ENCODE measurements around the gene LACTB.

The LACTB gene

DNA sequence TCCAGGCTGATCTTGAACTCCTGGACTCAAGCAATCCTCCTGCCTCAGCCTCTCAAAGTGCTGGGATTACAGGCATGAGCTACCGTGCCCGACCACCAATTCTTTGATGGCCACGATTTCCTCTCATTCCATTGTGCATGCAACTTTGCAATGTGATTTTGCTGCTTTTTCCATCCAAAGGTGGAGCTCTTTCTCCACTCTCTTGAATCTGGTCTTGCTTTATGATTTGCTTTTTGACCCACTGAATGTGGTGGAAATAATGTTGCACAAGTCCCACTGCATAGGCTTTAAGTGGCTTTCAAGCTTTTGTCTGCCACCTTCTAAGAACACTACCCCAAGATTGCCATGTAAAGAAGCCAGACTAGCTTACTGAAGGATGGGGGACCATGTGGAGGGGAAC lies 25.0 kb downstream of the LACTB start:
- no peak overlapping the region for H3K9ac ChIP-seq (ENCODE audit: insufficient read length)
- 0 out of 2 replicates have a peak, but pooled peaks cover 2% of the 10 kb centered on the region for H3K36me3 ChIP-seq (ENCODE audit: insufficient read depth, low read length)
- H3K4me3 ChIP-seq: no peak overlapping the region
- H3K9me3 ChIP-seq (ENCODE audit: low read depth, low read length): no peaks in the 10 kb centered on the region
- H3K27ac ChIP-seq: no peak overlapping the region
- TF ChIP-seq FOXP2 (optimal IDR thresholded peaks at IDR 0.05; ENCODE audit: control extremely low read depth, extremely low read length, insufficient read depth) (no peak), EZH2 (IDR thresholded peaks at IDR 0.05) (no peak), POLR2AphosphoS5 (IDR thresholded peaks at IDR 0.05; ENCODE audit: borderline replicate concordance, low read depth, low read length) (no peak)
- DNase-seq (ENCODE audit: low read depth, low spot score): no peak

DNA sequence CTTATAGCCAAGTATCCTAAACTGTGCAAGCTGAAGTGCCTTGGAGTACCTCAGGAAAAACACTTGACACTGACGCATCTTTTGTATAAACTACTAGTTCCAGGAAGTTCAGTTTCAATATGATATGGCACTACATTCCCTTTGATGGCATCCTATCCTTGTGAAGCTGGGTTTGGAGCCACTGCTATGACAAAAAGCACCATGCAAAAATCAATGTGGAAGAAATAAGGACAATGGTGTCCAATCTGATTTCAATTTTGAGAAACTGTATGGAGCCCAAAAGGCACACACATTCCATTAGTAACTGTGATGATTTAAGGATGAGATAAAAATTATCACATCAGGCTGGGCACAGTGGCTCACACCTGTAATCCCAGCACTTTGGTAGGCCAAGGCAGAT lies 30.0 kb downstream of the LACTB start:
- no peak overlapping the region for H3K9ac ChIP-seq (ENCODE audit: insufficient read length)
- TF ChIP-seq POLR2AphosphoS5 (IDR thresholded peaks at IDR 0.05; ENCODE audit: borderline replicate concordance, low read depth, low read length) (no peak), FOXP2 (optimal IDR thresholded peaks at IDR 0.05; ENCODE audit: control extremely low read depth, extremely low read length, insufficient read depth) (no peak), EZH2 (IDR thresholded peaks at IDR 0.05) (no peak)
- peaks cover 10% of the 10 kb centered on the region for H3K36me3 ChIP-seq (ENCODE audit: insufficient read depth, low read length)
- no peak overlapping the region for H3K4me3 ChIP-seq
- H3K27ac ChIP-seq: no peak overlapping the region
- DNase-seq (ENCODE audit: low read depth, low spot score): no peak
- H3K9me3 ChIP-seq (ENCODE audit: low read depth, low read length): no peaks in the 10 kb centered on the region

DNA sequence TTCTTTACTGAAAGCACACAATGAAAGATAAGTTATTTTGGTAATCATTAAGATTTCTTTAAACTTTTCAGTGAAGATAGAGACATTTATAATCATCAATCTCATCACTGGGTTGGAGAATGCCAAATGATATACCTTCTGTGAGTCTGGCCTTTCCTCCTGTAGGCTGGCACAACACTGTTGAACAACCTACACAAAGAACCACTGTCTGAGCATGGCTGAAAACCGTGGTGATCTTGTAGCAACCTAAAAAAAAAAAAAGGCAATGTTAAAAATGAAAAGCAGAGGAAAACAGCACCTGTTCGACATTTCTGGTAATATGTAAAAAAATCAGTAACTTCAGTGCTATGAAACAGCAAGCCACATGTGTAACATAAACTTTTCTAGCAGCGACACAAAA lies 33.8 kb downstream of the LACTB start:
- Histone ChIP-seq H3K4me3 (peak overlapping the region; percentile 90), H3K9me3 (ENCODE audit: low read depth, low read length) (no peaks in the 10 kb centered on the region), H3K9ac (ENCODE audit: insufficient read length) (peak overlapping the region; percentile 30), H3K36me3 (ENCODE audit: insufficient read depth, low read length) (peaks cover 8% of the 10 kb centered on the region), H3K27ac (no peak overlapping the region)
- no peak for DNase-seq (ENCODE audit: low read depth, low spot score)
- TF ChIP-seq FOXP2 (optimal IDR thresholded peaks at IDR 0.05; ENCODE audit: control extremely low read depth, extremely low read length, insufficient read depth) (no peak), POLR2AphosphoS5 (IDR thresholded peaks at IDR 0.05; ENCODE audit: borderline replicate concordance, low read depth, low read length) (no peak), EZH2 (IDR thresholded peaks at IDR 0.05) (no peak)

DNA sequence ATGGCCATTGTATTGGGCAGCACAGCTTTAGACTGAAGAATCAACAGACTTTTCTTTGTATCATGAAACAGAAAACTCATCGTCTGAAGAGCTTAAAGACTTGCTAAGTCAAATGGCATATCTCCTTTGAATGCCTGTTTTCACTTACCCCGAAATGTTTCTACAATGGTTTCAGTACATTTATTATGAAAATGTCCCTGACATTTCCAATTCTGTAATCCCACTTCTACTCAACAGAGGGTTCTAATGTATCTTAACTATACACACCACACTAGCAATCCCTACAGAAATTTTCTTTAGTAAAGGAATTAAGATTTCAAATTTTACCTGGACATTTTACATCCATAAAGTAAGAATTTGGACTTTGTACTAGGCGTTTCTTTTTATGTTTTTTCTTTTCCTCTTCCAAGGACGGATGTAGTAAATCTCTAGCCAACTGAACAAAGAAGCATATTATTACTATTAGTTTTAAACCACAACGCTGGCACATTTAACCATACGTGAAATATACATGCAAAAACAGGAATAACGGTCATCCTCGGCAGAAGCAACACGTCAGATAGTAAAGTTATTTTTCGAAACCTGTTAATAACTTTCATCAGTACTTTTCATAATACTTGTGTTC lies 34.5 kb downstream of the LACTB start:
- H3K4me3 ChIP-seq: peak overlapping the region; percentile 90
- no peak for TF ChIP-seq EZH2 (IDR thresholded peaks at IDR 0.05)
- no peak for TF ChIP-seq FOXP2 (optimal IDR thresholded peaks at IDR 0.05; ENCODE audit: control extremely low read depth, extremely low read length, insufficient read depth)
- TF ChIP-seq POLR2AphosphoS5 (IDR thresholded peaks at IDR 0.05; ENCODE audit: borderline replicate concordance, low read depth, low read length): no peak
- H3K9me3 ChIP-seq (ENCODE audit: low read depth, low read length): no peaks in the 10 kb centered on the region
- peak overlapping the region; percentile 89; the same call in 1 of the 2 replicates for H3K27ac ChIP-seq
- peaks cover 8% of the 10 kb centered on the region for H3K36me3 ChIP-seq (ENCODE audit: insufficient read depth, low read length)
- H3K9ac ChIP-seq (ENCODE audit: insufficient read length): peak overlapping the region; percentile 80
- no peak for DNase-seq (ENCODE audit: low read depth, low spot score)

DNA sequence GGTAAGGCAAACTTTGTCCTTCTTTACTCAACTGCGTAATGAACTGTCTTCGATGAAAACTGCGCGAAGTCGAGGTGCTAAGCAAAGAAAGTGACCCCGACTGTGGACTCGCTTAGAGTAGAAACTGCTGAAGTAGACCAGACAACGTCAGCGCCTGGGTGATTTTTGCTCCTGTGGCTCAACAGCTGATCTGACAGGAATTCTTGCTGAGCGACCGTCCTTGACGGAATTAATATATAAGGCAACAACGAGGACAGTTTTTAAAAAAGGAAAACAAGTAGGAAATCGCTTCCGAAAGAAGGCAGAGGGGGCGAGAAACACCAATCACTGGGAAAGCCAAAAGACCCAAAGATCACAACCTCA lies 35.1 kb downstream of the LACTB start:
- H3K27ac ChIP-seq: peak overlapping the region; percentile 89; the same call in 1 of the 2 replicates
- no peak for DNase-seq (ENCODE audit: low read depth, low spot score)
- peaks cover 8% of the 10 kb centered on the region for H3K36me3 ChIP-seq (ENCODE audit: insufficient read depth, low read length)
- no peaks in the 10 kb centered on the region for H3K9me3 ChIP-seq (ENCODE audit: low read depth, low read length)
- peak overlapping the region; percentile 80 for H3K9ac ChIP-seq (ENCODE audit: insufficient read length)
- no peak for TF ChIP-seq POLR2AphosphoS5 (IDR thresholded peaks at IDR 0.05; ENCODE audit: borderline replicate concordance, low read depth, low read length)
- TF ChIP-seq EZH2 (IDR thresholded peaks at IDR 0.05): no peak
- TF ChIP-seq FOXP2 (optimal IDR thresholded peaks at IDR 0.05; ENCODE audit: control extremely low read depth, extremely low read length, insufficient read depth): no peak
- H3K4me3 ChIP-seq: peak overlapping the region; percentile 90

DNA sequence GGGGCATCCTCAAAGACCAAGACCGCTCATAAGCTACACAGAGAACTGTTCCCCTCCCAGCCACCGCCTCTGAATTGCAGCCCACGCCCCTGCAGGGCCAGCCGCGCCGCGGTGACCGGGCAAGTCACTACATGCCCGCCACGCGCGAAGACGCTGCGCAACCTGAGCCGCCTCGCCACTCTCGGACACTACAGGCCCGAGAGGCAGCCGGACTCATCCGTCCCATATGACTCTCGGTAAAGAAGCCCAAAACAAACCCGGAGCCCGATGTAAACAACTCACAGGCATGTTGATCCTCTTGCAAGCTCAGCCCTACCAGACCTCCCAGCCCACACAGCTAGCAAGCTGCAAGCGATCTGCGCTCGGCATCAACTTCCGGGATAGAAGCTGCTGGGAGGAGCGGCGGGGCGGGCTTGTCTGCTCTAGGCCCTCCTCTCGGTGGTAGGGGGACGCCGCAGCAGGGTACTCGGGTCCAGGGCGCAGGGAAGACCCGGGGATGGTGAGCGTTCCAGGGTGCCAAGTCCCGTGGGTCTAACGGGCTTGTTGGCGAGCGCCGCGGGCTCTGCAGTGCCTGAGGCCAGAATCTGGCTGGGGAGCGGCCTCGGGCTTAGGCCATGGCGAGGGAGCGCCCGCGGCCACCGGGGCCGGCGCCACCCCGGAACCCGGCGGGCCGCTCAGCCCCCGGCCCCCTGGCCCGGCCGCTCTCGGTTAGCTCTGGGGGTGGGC lies 35.6 kb downstream of the LACTB start, which contains the start of gene RPS27L:
TSS of gene RPS27L (minus strand) at position 360 of the 726 bp plus-strand sequence. CDS start at position 288, 72 bp downstream.
- peak within 1 kb of the TSS; percentile 90 for H3K4me3 ChIP-seq
- TF ChIP-seq POLR2AphosphoS5 (IDR thresholded peaks at IDR 0.05; ENCODE audit: borderline replicate concordance, low read depth, low read length) (peak; percentile 95), FOXP2 (optimal IDR thresholded peaks at IDR 0.05; ENCODE audit: control extremely low read depth, extremely low read length, insufficient read depth) (no peak), EZH2 (IDR thresholded peaks at IDR 0.05) (no peak)
- peak within 1 kb of the TSS; percentile 89 for H3K27ac ChIP-seq
- H3K9ac ChIP-seq (ENCODE audit: insufficient read length): peak within 1 kb of the TSS; percentile 80
- H3K9me3 ChIP-seq (ENCODE audit: low read depth, low read length): no peaks in the 10 kb centered on the region
- H3K36me3 ChIP-seq (ENCODE audit: insufficient read depth, low read length): peaks cover 8% of the 10 kb centered on the region
- peak; percentile 66 for DNase-seq (ENCODE audit: low read depth, low spot score)

DNA sequence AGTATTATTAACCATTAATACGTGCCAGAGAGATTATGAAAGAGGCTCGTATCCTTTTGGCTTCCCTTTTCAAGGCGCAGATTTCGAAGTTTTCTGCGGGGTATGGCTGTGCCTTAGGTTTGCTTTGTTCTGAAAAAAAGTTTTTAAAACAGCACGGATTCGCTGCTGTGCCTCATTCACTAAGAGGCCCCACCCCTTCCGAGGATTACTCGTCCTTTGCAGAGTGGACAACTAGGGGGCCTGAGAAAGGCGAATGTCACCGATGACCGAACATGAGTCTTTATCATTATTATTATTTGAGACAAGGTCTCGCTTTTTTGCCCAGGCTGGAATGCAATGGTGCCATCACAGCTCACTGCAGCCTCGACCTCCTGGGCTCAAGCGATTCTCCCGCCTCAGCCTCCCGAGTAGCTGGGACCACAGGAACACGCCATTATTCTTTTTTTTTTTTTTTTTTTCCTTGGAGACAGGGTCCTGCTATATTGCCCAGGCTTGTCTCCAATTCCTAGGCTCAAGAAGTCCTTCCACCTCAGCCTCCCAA lies 36.3 kb downstream of the LACTB start:
- TF ChIP-seq EZH2 (IDR thresholded peaks at IDR 0.05) (no peak), POLR2AphosphoS5 (IDR thresholded peaks at IDR 0.05; ENCODE audit: borderline replicate concordance, low read depth, low read length) (no peak), FOXP2 (optimal IDR thresholded peaks at IDR 0.05; ENCODE audit: control extremely low read depth, extremely low read length, insufficient read depth) (no peak)
- peak overlapping the region; percentile 89 for H3K27ac ChIP-seq
- no peak for DNase-seq (ENCODE audit: low read depth, low spot score)
- no peaks in the 10 kb centered on the region for H3K9me3 ChIP-seq (ENCODE audit: low read depth, low read length)
- peaks cover 8% of the 10 kb centered on the region for H3K36me3 ChIP-seq (ENCODE audit: insufficient read depth, low read length)
- H3K4me3 ChIP-seq: peak overlapping the region; percentile 90
- peak overlapping the region; percentile 80 for H3K9ac ChIP-seq (ENCODE audit: insufficient read length)

DNA sequence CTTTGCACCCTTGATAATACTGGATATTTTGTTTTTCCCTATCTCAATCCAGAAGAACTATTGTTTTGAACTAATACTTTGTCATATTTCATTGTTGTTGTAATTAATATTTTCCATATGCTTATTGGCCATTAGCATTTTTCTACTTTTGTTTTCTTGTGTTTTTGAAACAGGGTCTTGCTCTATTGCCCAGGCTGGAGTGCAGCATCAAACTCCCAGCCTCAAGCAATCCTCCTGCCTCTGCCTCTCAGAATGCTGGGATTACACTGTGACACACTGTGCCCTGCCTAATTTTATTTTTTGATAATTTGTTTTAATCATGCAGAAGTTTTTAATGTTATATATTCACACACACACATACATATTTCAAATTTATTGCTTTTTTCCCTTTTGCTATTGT lies 39.0 kb downstream of the LACTB start:
- Histone ChIP-seq H3K27ac (peak overlapping the region; percentile 84), H3K4me3 (peak overlapping the region; percentile 56), H3K36me3 (ENCODE audit: insufficient read depth, low read length) (no peaks in the 10 kb centered on the region), H3K9ac (ENCODE audit: insufficient read length) (peak overlapping the region; percentile 32), H3K9me3 (ENCODE audit: low read depth, low read length) (no peaks in the 10 kb centered on the region)
- no peak for DNase-seq (ENCODE audit: low read depth, low spot score)
- no peak for TF ChIP-seq EZH2 (IDR thresholded peaks at IDR 0.05)
- no peak for TF ChIP-seq FOXP2 (optimal IDR thresholded peaks at IDR 0.05; ENCODE audit: control extremely low read depth, extremely low read length, insufficient read depth)
- TF ChIP-seq POLR2AphosphoS5 (IDR thresholded peaks at IDR 0.05; ENCODE audit: borderline replicate concordance, low read depth, low read length): no peak
